GM23338 (cell line): ENCODE data around the gene CCNI. TPM values are rescaled to one million over a fixed set of nuclear protein-coding genes. Genes with fewer than 3 reads are reported as not detected.
A peak's percentile ranks its signal among the peaks of the same experiment; 100 is the strongest.

Source experiments
- ATAC-seq: fragments of 200-7000 bp; cut with Tn5 transposase; 3 replicates; pipeline ENCODE4 v1.9.1; 2020
- DNase-seq: peaks from one replicate; pipeline ENCODE4 v3.0.0-alpha.2; 2015; ENCODE audit warnings: low spot score
- H2AFZ ChIP-seq: fragments of 200-600 bp; sonication (generic); 2 replicates; pipeline ENCODE4 v1.8.0; 2016; ENCODE audit warnings: antibody characterized with exemption, mild to moderate bottlenecking, moderate library complexity
- H3F3A ChIP-seq: fragments of 200-600 bp; sonication (generic); replicated peaks from 2 replicates; pipeline ENCODE4 v1.8.0; 2017; ENCODE audit warnings: antibody characterized with exemption, mixed run types, low read depth
- H3K27ac ChIP-seq: fragments of 200-600 bp; sonication (generic); 2 replicates; pipeline ENCODE4 v1.6.1; 2016; ENCODE audit warnings: low read depth
- H3K27me3 ChIP-seq: fragments of 200-600 bp; sonication (generic); 2 replicates; pipeline ENCODE4 v1.8.0; 2016; ENCODE audit warnings: mild to moderate bottlenecking, mixed run types, moderate library complexity; ENCODE audit not compliant: insufficient read depth
- H3K36me3 ChIP-seq: fragments of 200-600 bp; sonication (generic); 2 replicates; pipeline ENCODE4 v1.8.0; 2016; ENCODE audit warnings: mild to moderate bottlenecking; ENCODE audit not compliant: insufficient read depth
- H3K4me1 ChIP-seq: fragments of 200-600 bp; sonication (generic); 2 replicates; pipeline ENCODE4 v1.8.0; 2016; ENCODE audit warnings: mild to moderate bottlenecking, moderate library complexity; ENCODE audit not compliant: insufficient read depth
- H3K4me2 ChIP-seq: fragments of 200-600 bp; sonication (generic); 2 replicates; pipeline ENCODE4 v1.7.1; 2017; ENCODE audit warnings: mixed run types
- H3K4me3 ChIP-seq: fragments of 200-600 bp; sonication (generic); 2 replicates; pipeline ENCODE4 v1.6.1; 2016; ENCODE audit warnings: mixed run types
- H3K79me2 ChIP-seq: fragments of 200-600 bp; sonication (generic); replicated peaks from 2 replicates; pipeline ENCODE4 v1.8.0; 2017; ENCODE audit warnings: mild to moderate bottlenecking; ENCODE audit not compliant: insufficient read depth
- H3K9me2 ChIP-seq: fragments of 200-600 bp; sonication (generic); 2 replicates; pipeline ENCODE4 v1.8.0; 2017; ENCODE audit not compliant: insufficient read depth
- H4K20me1 ChIP-seq: fragments of 200-600 bp; sonication (generic); replicated peaks from 2 replicates; pipeline ENCODE4 v1.8.0; 2017; ENCODE audit warnings: mild to moderate bottlenecking; ENCODE audit not compliant: insufficient read depth
- H3K27ac Mint-ChIP-seq: 2 replicates; pipeline ENCODE4 v1.8.0; 2020; ENCODE audit warnings: inconsistent platforms, mild to moderate bottlenecking, moderate library complexity, mixed read lengths
- H3K27me3 Mint-ChIP-seq: 3 replicates; pipeline ENCODE4 v1.8.0; 2022; ENCODE audit warnings: low read depth, mild to moderate bottlenecking, moderate library complexity, mixed read lengths, inconsistent platforms; ENCODE audit not compliant: insufficient read depth, poor library complexity
- H3K36me3 Mint-ChIP-seq: 3 replicates; pipeline ENCODE4 v1.8.0; 2021; ENCODE audit warnings: low read depth, mild to moderate bottlenecking, inconsistent platforms, moderate library complexity, mixed read lengths
- H3K4me1 Mint-ChIP-seq: 3 replicates; pipeline ENCODE4 v1.8.0; 2020; ENCODE audit warnings: mild to moderate bottlenecking, inconsistent platforms, mixed read lengths
- H3K4me3 Mint-ChIP-seq: 3 replicates; pipeline ENCODE4 v1.8.0; 2021; ENCODE audit warnings: moderate library complexity, mild to moderate bottlenecking, inconsistent platforms, mixed read lengths
- H3K9me3 Mint-ChIP-seq: 3 replicates; pipeline ENCODE4 v1.8.0; 2020; ENCODE audit warnings: moderate library complexity, mild to moderate bottlenecking, inconsistent platforms, mixed read lengths
- CREB1 ChIP-seq: fragments of 250-450 bp; sonication (Bioruptor Pico); IDR thresholded peaks from 2 replicates; pipeline ENCODE4 v1.5.0; 2020; ENCODE audit warnings: low read depth, mild to moderate bottlenecking, moderate library complexity
- EZH2 ChIP-seq: fragments of 200-600 bp; sonication (generic); IDR thresholded peaks from one replicate; pipeline ENCODE4 v1.8.0; 2017; ENCODE audit warnings: antibody characterized with exemption, mild to moderate bottlenecking, low read depth; ENCODE audit not compliant: unreplicated experiment
- EZH2phosphoT487 ChIP-seq: fragments of 200-600 bp; sonication (generic); IDR thresholded peaks from one replicate; pipeline ENCODE4 v1.8.1; 2018; ENCODE audit warnings: antibody characterized with exemption; ENCODE audit not compliant: unreplicated experiment
- JUNB ChIP-seq: IDR thresholded peaks from one replicate; pipeline ENCODE4 v1.6.1; 2016; ENCODE audit warnings: antibody characterized with exemption; ENCODE audit not compliant: unreplicated experiment
- NANOG ChIP-seq: IDR thresholded peaks from 2 replicates; pipeline ENCODE4 v1.6.1; 2016; ENCODE audit warnings: antibody characterized with exemption, borderline replicate concordance
- POLR2AphosphoS5 ChIP-seq: IDR thresholded peaks from 2 replicates; pipeline ENCODE4 v1.6.1; 2016; ENCODE audit warnings: antibody characterized with exemption, low read depth
- STAT1 ChIP-seq: IDR thresholded peaks from one replicate; pipeline ENCODE4 v1.6.1; 2016; ENCODE audit warnings: antibody characterized with exemption; ENCODE audit not compliant: unreplicated experiment
- ZNF114 ChIP-seq: fragments of 250-450 bp; sonication (Bioruptor Pico); IDR thresholded peaks from 2 replicates; pipeline ENCODE4 v1.5.0; 2020; ENCODE audit warnings: mild to moderate bottlenecking, moderate library complexity
- ZNF331 ChIP-seq: fragments of 250-450 bp; sonication (Bioruptor Pico); IDR thresholded peaks from 2 replicates; pipeline ENCODE4 v1.5.0; 2020; ENCODE audit warnings: low read depth, mild to moderate bottlenecking, moderate library complexity
- polyA plus RNA-seq: library from polyadenylated mRNA; unstranded; fragments of >200 nt; fragmentation: Nextera tagmentation; extraction: Ambion mirVana; gene quantifications from 2 replicates; pipeline ENCODE4 v1.2.1, GENCODE V29; 2016
- total RNA-seq: library from RNA; depleted of rRNA; stranded (reverse); fragments of >200 nt; shearing (Covaris generic); gene quantifications from 2 replicates; pipeline ENCODE4 v1.2.3, GENCODE V29; 2014
- TF ChIP-seq, protein P1 (sequence below): IDR thresholded peaks from 2 replicates; pipeline ENCODE4 v1.6.1; 2016; ENCODE audit warnings: antibody characterized with exemption
- TF ChIP-seq, protein P2 (sequence below), 2 experiments: fragments of 200-600 bp in 1 of 2; sonication (generic) in 1 of 2; conservative IDR thresholded peaks; 2 replicates each; pipeline versions ENCODE4 v1.5.1 to v1.6.1; 2016 to 2017; ENCODE audit warnings: antibody characterized with exemption in 2 of 2, low read depth in 2 of 2, mild to moderate bottlenecking in 2 of 2, moderate library complexity in 1 of 2

CCNI gene
- total and polyA plus RNA-seq, 2 experiments from 2014 or later: 207 to 248 TPM

DNA sequence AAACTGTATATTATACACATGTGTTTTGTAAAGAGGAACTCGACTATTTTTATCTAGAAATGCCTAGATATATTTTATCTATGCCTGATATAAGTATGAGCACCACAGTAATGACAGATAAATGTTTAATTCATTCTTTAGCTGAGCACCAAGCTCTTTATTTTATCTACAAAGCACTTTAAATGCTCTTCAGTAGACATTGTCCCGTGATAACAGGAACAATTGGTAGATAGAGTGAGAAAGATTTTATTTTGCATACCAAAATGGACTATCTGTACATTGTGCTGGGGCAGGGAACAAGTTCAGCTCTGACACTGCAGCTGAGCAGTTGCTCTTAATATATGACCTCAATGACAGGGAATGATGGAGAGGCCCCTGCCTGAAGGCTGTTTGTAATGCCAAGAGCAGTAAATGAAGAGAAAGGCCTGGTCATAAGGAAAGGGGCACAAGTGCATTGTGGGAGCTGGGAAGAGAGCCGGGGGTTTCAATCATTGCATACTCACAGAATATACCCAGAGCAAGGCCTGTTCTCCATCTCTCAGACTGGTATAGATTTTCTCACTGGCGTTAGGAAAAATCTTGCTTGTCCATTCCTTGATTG lies 68.9 kb downstream of the CCNI start:
- H3K9me2 ChIP-seq: no peaks in the 10 kb centered on the region
- no peak for DNase-seq
- H3K79me2 ChIP-seq: no peaks in the 10 kb centered on the region
- peak overlapping the region; percentile 87; the same call in 1 of the 2 replicates for H3K27ac ChIP-seq
- peaks cover 48% of the 10 kb centered on the region for H3K4me1 ChIP-seq
- H2AFZ ChIP-seq: no peak overlapping the region
- H3K4me3 ChIP-seq: no peak overlapping the region
- Mint-ChIP-seq H3K4me3 (no peak overlapping the region; the same call in 2 of the 3 replicates), H3K27me3 (peaks cover 4% of the 10 kb centered on the region), H3K4me1 (peaks cover 55% of the 10 kb centered on the region), H3K9me3 (no peaks in the 10 kb centered on the region), H3K27ac (peak overlapping the region; percentile 16), H3K36me3 (peaks cover 15% of the 10 kb centered on the region)
- H3K27me3 ChIP-seq: no peaks in the 10 kb centered on the region
- H3K4me2 ChIP-seq: no peak overlapping the region
- TF ChIP-seq STAT1: no peak
- no peak for TF ChIP-seq POLR2AphosphoS5
- TF ChIP-seq, protein P1, sequence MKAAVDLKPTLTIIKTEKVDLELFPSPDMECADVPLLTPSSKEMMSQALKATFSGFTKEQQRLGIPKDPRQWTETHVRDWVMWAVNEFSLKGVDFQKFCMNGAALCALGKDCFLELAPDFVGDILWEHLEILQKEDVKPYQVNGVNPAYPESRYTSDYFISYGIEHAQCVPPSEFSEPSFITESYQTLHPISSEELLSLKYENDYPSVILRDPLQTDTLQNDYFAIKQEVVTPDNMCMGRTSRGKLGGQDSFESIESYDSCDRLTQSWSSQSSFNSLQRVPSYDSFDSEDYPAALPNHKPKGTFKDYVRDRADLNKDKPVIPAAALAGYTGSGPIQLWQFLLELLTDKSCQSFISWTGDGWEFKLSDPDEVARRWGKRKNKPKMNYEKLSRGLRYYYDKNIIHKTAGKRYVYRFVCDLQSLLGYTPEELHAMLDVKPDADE: no peak
- TF ChIP-seq ZNF114 (CRISPR knock-in tag): no peak
- H3K36me3 ChIP-seq: peaks cover 8% of the 10 kb centered on the region; the same call in 1 of the 2 replicates
- no peaks in the 10 kb centered on the region for H4K20me1 ChIP-seq
- ATAC-seq: no peak
- 0 out of 2 replicates have a peak, but pooled peaks cover 3% of the 10 kb centered on the region for H3F3A ChIP-seq

DNA sequence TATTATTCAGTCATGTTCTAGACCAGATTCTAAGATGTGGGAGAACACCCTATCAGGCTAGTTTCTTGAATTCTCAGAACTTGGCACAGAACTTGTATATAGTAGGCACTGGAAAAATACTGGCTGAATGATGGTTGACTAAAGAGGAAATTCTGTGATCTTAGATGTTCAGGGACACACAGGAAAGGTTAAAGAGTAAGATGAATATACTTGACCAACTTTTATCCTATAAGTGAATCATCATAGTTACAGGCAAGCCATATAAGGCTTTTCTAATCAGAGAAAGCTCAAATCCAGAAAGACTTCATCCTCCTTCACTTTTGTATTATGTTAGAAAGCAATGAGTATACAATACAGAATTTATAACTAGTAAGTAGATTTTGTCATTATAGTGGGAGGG lies 72.4 kb downstream of the CCNI start:
- Histone ChIP-seq H3K4me1 (peaks cover 48% of the 10 kb centered on the region), H3K27me3 (no peaks in the 10 kb centered on the region), H4K20me1 (no peaks in the 10 kb centered on the region), H2AFZ (no peak overlapping the region), H3K36me3 (peaks cover 8% of the 10 kb centered on the region; the same call in 1 of the 2 replicates), H3F3A (peaks cover 12% of the 10 kb centered on the region; the same call in 1 of the 2 replicates), H3K4me3 (no peak overlapping the region), H3K9me2 (no peaks in the 10 kb centered on the region), H3K79me2 (no peaks in the 10 kb centered on the region), H3K27ac (no peak overlapping the region), H3K4me2 (peak overlapping the region; percentile 50; the same call in 1 of the 2 replicates)
- H3K9me3 Mint-ChIP-seq: peaks cover 2% of the 10 kb centered on the region; the same call in 1 of the 3 replicates
- H3K27me3 Mint-ChIP-seq: peaks cover 3% of the 10 kb centered on the region
- H3K4me3 Mint-ChIP-seq: no peak overlapping the region
- peaks cover 27% of the 10 kb centered on the region for H3K36me3 Mint-ChIP-seq
- ATAC-seq: no peak
- DNase-seq: no peak
- no peak overlapping the region; the same call in 1 of the 2 replicates for H3K27ac Mint-ChIP-seq
- H3K4me1 Mint-ChIP-seq: peaks cover 63% of the 10 kb centered on the region
- TF ChIP-seq EZH2 (no peak), EZH2phosphoT487 (no peak), ZNF331 (CRISPR knock-in tag) (no peak), STAT1 (no peak), NANOG (no peak), POLR2AphosphoS5 (no peak), JUNB (no peak), CREB1 (CRISPR knock-in tag) (no peak), ZNF114 (CRISPR knock-in tag) (no peak)
- TF ChIP-seq, protein P1: no peak
- TF ChIP-seq, protein P2, sequence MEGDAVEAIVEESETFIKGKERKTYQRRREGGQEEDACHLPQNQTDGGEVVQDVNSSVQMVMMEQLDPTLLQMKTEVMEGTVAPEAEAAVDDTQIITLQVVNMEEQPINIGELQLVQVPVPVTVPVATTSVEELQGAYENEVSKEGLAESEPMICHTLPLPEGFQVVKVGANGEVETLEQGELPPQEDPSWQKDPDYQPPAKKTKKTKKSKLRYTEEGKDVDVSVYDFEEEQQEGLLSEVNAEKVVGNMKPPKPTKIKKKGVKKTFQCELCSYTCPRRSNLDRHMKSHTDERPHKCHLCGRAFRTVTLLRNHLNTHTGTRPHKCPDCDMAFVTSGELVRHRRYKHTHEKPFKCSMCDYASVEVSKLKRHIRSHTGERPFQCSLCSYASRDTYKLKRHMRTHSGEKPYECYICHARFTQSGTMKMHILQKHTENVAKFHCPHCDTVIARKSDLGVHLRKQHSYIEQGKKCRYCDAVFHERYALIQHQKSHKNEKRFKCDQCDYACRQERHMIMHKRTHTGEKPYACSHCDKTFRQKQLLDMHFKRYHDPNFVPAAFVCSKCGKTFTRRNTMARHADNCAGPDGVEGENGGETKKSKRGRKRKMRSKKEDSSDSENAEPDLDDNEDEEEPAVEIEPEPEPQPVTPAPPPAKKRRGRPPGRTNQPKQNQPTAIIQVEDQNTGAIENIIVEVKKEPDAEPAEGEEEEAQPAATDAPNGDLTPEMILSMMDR (conservative IDR thresholded peaks at IDR 0.05; ENCODE audit: low read depth in 2 of 2): no peak
